HG03108 (cell line): ENCODE measurements around the gene ALLC.

Source experiments
- ATAC-seq: cut with Tn5 transposase; IDR thresholded peaks from one replicate; pipeline ENCODE4 v1.9.1; 2021; ENCODE audit warnings: moderate library complexity; ENCODE audit not compliant: unreplicated experiment

Gene ALLC

DNA sequence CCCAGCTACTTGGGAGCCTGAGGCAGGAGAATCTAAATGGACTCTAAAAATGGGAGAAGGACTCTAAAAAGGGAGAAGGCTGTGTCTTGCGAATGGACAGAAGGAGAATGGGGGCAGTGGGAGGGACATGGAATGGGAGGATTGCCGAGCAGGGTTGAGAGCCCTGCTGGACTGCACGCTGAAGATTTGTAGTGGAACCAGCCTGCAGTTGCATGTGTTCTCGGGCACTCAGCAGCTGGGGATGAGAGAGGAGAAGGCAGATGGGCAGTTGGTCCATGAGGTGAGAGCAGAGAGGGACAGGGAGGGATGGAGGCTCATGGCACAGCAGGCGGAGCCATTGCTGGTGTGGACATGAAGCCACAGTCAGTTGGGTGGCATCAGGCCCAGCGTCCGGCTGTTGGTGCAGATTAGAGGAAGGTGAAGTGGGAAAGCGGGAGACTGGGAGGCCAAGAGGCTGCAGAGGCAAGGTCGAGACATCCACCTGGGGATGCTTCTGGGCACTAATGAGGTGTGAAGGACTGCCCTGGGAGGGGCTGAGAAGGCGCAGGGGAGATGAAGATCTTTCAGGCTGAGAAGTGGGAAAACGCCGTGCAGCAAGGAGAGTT, 86.1 kb downstream of the ALLC start:
- ATAC-seq: no peak

DNA sequence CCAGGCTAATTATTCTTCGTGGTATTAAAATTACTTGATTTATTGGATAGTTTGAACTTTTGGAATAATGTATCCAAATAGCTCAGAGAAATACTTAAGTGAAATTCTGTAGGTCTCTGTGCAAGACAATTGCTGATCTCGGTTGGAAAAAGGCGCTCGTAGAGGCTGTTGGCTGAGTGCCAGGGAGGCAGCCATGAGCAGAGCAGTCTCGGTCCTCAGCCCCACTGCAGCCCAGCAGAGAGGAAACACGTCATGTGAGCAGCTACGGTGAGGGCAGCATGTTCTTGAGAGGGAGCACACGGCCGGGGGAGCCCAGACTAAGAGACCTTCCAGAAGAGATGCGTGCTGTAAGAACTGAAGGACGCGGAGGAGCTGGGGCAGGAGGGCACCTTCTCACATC, 87.9 kb downstream of the ALLC start:
- no peak for ATAC-seq

DNA sequence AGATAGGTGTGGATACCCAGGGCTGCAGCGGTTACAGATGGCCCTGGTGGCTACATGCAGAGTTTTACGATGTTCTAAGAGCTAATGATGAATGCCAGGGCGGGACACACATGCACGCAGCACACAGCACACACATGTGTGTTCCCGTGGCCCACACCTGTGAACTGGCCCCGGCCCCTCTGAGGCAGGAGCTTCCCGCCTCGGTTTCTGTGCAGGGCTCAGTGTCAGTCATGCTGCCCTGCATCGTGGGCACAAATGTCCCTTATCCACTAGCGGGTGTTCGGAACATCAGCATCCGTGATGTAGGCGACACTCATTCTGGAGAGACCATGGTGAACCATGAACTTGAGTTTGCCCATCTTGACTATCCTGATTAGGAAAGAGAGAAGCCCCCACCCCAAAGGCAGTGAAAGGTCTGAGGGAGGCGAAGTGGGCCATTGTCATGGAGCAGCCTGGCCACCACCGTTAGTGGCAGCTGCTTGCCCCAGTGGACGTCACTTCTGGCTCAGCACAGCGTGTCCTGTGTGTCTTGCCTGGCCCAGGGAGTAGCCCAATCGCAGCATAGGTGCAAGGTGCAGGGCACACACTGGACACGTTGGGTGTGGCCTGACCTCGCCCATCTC, 89.1 kb downstream of the ALLC start:
- ATAC-seq: no peak

DNA sequence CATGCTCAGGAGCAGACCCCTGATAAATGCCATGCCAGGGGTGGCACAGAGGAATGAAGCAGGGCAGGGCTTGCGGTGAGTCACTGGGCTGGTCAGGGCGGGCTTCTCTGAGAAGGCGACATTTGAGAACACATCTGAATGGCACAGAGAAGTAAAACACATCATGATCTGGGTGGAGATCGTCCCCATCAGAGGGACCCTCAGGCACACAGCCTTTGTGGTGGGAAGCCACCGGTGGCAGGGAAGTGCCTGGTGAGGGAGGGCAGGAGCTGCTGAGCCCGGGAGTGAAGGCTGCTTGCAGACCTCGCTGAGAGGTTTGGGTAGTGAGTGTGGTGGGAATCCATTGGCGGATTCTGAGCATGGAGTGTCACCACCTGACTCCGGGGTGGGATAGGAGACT, 89.8 kb downstream of the ALLC start:
- ATAC-seq: no peak

DNA sequence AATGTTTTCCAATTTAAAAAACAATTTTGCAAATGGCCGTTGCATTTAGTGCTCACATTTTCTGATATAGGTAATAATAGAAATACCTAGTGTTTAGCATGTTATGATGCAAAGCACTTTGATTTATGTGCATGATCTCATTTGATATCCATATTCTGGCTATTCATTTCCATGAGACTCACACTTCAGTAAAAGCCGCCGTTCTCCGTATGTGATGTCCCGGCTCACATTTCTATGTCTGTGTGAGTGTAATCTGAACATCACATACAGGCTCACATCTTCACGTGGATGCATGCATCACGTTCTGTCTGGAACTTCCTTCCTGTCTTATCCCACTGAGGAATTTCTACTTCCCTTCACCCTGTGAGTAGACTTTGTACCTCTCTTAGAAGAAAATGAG, 91.2 kb downstream of the ALLC start:
- ATAC-seq: no peak

DNA sequence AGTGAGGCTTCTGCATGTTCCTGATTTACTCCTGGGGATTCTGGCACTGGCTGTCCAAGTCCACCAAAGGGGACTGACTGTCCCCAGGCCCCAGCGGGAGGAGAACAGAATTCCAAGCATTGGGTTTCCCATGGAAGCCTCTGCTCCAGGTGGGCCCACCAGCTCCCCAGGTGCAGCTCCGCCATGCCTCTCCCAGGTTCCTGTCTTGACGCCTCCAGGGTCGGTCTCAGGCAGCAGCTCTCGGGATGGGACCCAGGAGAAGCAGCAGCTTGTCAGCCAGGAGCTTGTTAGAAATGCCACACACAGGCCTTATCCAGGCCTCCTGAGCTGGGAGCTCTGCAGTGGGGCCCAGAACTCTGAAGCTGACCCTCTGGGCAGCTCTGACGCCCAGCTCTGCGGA, 93.3 kb downstream of the ALLC start:
- ATAC-seq: no peak

DNA sequence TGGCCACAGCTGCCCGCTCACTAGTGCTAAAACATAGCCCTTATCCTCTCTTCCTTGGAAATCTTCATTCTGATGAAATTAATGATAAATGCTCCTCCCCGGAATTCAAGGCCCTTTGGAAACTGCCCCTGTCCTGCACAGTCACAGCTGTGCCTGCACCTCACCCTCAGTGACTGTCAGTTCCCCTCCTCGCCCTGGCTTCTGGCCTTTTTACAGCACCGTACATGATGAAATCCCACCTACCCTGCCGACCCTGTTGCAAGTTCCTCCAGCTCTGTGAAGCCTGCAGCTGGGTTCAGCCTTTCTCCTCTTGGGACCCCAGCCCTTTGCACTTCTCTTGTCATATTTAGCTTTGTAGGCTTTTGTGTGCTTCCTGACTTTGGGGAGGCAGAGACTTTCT, 93.8 kb downstream of the ALLC start:
- no peak for ATAC-seq
